HG03025 (cell line): ENCODE results near the gene ZNF548.

Source experiments
- ATAC-seq: cut with Tn5 transposase; IDR thresholded peaks from one replicate; pipeline ENCODE4 v1.9.1; 2021; ENCODE audit warnings: mild to moderate bottlenecking, moderate library complexity; ENCODE audit not compliant: unreplicated experiment, low FRiP score

The ZNF548 gene

DNA sequence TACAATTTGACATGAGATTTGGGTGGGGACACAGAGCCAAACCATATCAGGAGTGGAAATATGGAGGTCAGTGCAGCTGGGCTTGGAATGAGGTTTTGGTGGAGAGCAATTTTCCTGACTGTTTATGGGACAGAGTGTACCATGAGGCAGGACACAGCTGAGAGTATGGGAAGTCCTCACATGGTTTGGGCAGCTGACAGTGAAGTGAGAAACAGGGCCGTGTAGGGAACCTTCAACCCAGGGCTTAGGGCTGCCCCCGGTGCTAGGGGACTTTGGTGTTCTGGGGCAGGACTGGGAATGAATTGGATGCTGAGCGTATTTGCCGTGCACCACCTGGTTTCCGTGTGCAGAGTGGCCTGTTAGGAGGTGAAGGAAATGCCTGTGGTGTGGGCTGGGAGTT is 6.1 kb downstream of the ZNF548 start:
- ATAC-seq = no peak

GRCh38 chr19:57398868-57399267 is 9.2 kb downstream of the ZNF548 start:
- no peak for ATAC-seq

DNA sequence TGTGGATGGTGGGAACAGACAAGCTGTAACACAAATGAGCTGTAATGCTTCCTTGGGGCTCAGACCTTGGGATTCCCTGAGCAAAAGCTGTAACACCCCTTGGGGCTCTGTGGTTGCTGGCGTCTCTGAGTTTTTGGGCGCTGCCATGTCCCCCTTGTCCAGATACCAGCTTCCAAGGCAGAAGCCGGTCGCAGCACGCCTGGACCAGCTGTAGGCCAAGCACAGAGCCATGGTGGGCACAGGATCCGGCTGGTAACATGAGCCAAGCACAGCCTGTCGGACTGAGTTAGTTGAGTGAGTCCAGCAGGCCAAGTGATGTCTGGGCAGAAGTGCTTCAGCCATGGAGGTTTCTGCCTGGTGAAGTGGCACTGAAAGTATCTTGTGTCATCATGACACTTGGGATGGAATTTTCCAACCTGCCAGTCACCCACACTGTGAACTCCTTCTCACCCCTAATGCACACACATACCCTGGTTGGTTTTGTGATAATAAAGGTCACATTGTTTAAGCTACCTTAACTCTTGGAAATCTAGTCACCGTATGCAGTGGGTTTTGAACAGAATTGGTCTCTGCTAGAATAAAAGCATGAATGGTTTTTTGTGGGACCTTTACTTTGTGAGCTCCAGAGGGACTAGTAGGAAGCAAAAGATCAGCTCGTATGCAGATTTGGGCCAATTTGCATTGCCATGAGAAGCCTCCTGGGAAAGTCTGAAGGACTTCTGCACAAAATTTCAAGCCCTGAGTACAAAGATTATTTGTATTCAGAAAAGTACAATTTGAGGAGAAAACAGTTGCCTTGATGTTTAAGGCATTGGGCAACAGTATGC is 14.3 kb downstream of the ZNF548 start:
- ATAC-seq = no peak

- no peak for ATAC-seq
These were observed 17.0 kb downstream of the ZNF548 start for GRCh38 chr19:57406516-57407123.

- peak; percentile 89 for ATAC-seq
These were observed 21.4 kb downstream of the ZNF548 start, which contains the start of gene ZNF17 for GRCh38 chr19:57410877-57411671. Gene ZNF17 (plus strand): TSS chr19:57411161. CDS start chr19:57413616, 2,455 bp downstream.

GRCh38 chr19:57419439-57419838 is 29.8 kb downstream of the ZNF548 start:
- ATAC-seq = no peak

DNA sequence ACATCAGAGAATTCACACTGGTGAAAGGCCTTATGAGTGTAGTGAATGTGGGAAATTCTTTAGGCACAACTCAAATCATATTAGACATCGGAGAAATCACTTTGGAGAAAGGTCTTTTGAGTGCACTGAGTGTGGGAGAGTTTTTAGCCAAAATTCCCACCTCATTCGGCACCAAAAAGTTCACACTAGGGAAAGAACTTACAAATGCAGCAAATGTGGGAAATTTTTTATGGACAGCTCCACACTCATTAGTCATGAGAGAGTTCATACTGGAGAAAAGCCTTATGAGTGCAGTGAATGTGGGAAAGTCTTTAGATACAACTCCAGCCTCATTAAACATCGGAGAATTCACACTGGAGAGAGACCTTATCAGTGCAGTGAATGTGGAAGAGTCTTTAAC is 31.4 kb downstream of the ZNF548 start:
- no peak for ATAC-seq

DNA sequence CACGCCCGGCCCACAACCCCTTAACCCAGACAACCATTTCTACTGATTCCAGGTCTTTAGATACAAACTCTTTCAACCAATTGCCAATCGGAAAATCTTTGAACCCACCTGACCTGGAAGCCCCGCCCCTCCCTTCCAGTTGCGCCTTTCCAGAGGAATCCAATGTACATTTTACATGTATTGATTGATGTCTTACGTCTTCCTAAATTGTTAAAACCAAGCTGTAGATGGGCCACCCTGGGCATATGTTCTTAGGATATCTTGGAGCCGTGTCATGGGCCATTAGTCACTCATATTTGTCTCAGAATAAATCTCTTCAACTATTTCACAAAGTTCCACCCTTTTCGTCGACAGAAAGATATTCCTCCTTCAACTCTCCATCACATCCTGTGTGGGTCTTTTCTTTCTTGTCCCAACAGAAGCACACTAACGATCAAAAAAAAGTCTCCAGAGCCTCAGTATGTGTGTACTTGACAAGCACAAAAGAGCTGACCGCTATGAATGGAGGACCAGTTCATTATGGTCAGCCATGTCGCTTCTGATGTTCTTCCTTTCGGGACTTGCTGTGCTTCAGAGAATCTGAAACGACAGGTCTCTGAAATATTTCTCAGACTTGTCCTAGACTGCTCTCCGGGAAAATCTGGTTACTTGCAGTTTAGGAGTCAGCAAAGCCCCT is 44.9 kb downstream of the ZNF548 start:
- peak; percentile 5 for ATAC-seq

DNA sequence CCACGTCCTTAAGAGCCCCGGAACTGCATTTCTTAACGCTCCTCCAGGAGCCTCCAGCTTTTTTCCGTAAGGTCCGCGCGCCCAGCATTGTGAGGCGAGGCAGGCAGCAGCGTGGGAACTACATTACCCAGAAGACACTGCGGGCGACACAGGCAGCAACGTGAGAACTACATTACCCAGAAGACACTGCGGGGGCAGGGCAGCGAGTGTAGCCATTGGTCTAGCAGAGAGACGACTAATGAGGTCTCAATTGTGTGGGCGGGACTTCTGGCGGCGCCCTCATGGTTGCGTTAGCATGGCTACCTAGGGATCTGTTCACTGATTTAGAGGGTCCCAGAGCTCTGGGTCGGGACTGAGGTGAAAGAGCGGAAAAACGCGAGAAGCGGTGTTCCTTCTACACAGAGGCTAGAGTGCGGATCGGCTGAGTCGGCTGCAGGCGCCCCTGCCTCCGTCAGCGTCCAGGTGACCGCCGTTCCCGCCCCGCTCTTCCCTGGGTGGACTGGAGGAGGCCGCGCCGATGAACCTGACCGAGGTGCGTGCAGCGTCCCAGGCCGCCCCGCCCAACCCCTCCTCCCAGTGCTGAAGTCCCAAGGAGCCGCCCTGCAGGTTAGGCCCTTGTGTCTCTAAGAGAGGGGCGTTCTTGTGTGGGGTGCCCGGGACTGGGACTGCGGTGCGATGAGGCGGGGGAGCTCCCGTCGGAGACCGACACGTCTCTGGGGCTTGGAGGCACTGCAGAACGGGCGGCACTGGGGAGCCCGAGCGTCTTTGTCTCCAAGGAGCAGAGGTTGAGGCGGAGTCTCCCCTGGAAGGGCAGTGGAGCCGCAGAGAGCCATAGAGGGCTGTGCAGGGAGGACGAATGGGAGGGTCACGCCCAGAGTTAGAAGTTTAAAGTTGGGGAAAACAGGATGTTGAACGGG is 45.7 kb downstream of the ZNF548 start, which contains the start of gene ZNF749:
TSS of gene ZNF749 (plus strand) at position 264 of the 917 bp plus-strand sequence. CDS start at position 518, 254 bp downstream.
- peak; percentile 91 for ATAC-seq

- ATAC-seq = no peak
These were observed 46.8 kb downstream of the ZNF548 start for GRCh38 chr19:57436417-57436816.

- no peak for ATAC-seq
These were observed 48.3 kb downstream of the ZNF548 start for GRCh38 chr19:57437931-57438330.

DNA sequence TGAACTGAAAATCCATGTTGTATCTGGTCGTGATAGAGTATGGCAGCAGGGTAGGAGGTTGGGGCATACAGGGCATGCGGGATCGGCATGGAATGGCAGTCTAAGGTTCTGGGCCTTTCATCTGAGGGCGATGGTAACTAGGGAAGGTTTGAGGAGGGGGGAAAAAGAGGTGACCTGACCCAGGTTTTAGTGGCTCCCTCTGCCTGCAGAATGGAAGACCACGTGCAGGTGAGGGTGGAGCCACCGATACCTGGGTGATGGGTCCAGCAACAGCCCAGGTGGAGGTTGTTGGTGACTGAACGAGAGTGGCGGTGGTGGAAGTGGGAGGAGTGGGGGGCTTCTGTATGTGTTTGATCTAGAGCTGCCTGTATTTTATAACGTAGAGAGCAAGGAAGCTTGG is 49.3 kb downstream of the ZNF548 start:
- no peak for ATAC-seq

DNA sequence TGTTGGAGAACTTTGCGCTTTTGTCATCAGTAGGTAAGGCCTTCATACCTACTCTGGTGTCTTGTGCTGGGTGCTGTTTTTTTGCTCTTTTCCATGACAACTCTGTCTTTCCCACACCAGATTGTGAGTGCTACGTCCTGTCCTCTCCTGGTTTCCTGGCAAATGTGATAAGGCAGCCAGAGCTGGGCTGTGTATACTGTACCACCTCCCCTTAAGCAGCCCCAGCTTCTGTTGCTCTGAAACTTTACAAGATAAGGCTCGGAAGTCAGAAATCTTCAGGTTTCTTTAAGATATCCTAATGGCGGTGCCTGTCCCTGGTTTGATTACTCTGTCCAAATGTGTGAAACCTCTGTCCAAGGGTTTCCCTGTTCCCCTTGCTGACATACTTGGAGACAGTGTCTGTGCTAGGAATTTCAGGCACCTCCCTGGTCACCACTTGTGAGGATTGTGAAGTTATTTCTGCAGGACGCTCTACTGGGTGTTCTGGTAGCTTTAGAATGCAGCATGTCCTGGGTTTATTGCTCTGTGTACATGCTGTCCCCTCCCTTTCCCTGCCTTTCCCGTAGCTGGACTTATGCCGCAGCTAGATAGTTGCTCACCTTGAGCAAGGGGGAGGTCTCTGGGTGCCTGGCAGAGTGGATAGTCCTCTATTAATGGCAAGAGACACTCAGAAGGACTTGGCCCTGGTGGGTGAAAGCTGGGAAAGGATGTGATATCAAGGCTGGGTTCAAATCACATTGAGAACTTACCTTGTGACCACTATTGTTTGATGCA is 52.5 kb downstream of the ZNF548 start:
- ATAC-seq = no peak

- ATAC-seq = no peak
These were observed 53.6 kb downstream of the ZNF548 start for GRCh38 chr19:57443121-57443696.

- no peak for ATAC-seq
These were observed 62.7 kb downstream of the ZNF548 start for GRCh38 chr19:57452307-57452706.
